HepG2 (cell line): ENCODE results near the gene ATP1A2. TPM values are rescaled to one million over a fixed set of nuclear protein-coding genes. Genes with fewer than 3 reads are reported as not detected.

Source experiments
- ATAC-seq: fragments of 200-7000 bp; cut with Tn5 transposase; 3 replicates; pipeline ENCODE4 v1.9.1; 2020; ENCODE audit warnings: mild to moderate bottlenecking, moderate library complexity
- BruUV-seq: library from RNA; stranded (reverse); fragments of 400-500 nt; replicated peaks from 2 replicates; lab custom pipeline; 2021; lab: Mats Ljungman, UMichigan
- CTCF ChIA-PET: fragments of 300-600 bp; formaldehyde crosslinking; extraction: SDS; loops from one replicate; lab custom pipeline; 2021; ENCODE audit warnings: low total read pairs, inconsistent platforms, low intra/inter-chr PET ratio; lab: Yijun Ruan, JAX
- POLR2A ChIA-PET: fragments of 350-600 bp; sonication (Branson Sonifier 250); formaldehyde crosslinking; loops from one replicate; lab custom pipeline; 2020; ENCODE audit warnings: antibody characterized with exemption, inconsistent platforms; lab: Yijun Ruan, JAX
- DNase-seq: peaks from one replicate; pipeline ENCODE4 v3.0.0-alpha.2; 2015; ENCODE audit warnings: low spot score
- FAIRE-seq: peaks from 3 replicates; lab custom pipeline; 2011; peaks lifted over from hg19 to GRCh38; lab: Jason Lieb, UNC
- H2AFZ ChIP-seq: one replicate; pipeline ENCODE4 v1.6.1; 2011; ENCODE audit warnings: low read length, inconsistent platforms
- H3K27ac ChIP-seq: fragments of 300-600 bp; 3 replicates; pipeline ENCODE4 v1.8.0; 2011; ENCODE audit warnings: mixed run types, mild to moderate bottlenecking, mixed read lengths, low read length, inconsistent platforms; ENCODE audit not compliant: insufficient read depth; ENCODE audit errors: extremely low read length
- H3K27me3 ChIP-seq, 2 experiments: fragments of 200-600 bp in 1 of 2; 2 replicates in 1 of 2; 3 replicates in 1 of 2; pipeline versions ENCODE4 v1.6.0 to v1.8.0; 2011; ENCODE audit warnings: low read length in 2 of 2, mild to moderate bottlenecking in 2 of 2, moderate library complexity in 2 of 2, inconsistent platforms in 1 of 2; ENCODE audit not compliant: insufficient read depth in 2 of 2, control insufficient read depth in 1 of 2
- H3K36me3 ChIP-seq, 2 experiments: fragments of 200-600 bp in 1 of 2; replicated peaks in 1 of 2; 2 replicates in 1 of 2; 3 replicates in 1 of 2; pipeline versions ENCODE4 v1.5.1 to v1.8.0; 2011; ENCODE audit warnings: low read length in 2 of 2, inconsistent platforms in 1 of 2; ENCODE audit not compliant: insufficient read depth in 2 of 2, control insufficient read depth in 1 of 2
- H3K4me1 ChIP-seq: 2 replicates; pipeline ENCODE4 v1.5.1; 2012; ENCODE audit warnings: low read length, inconsistent platforms; ENCODE audit not compliant: insufficient read depth
- H3K4me2 ChIP-seq: 2 replicates; pipeline ENCODE4 v1.6.0; 2011; ENCODE audit warnings: low read depth, low read length, inconsistent platforms
- H3K4me3 ChIP-seq, 3 experiments: fragments of 200-600 bp in 1 of 3; sonication (generic), shearing (Covaris generic) in 1 of 3; replicated peaks in 1 of 3; 2 replicates each; pipeline ENCODE4 v1.5.1; 2011 to 2016; ENCODE audit warnings: low read length in 3 of 3, inconsistent platforms in 2 of 3, low read depth in 2 of 3, mild to moderate bottlenecking in 2 of 3, control low read depth in 1 of 3, mixed read lengths in 1 of 3; ENCODE audit not compliant: insufficient read depth in 1 of 3
- H3K79me2 ChIP-seq: one replicate; pipeline ENCODE4 v1.6.1; 2011; ENCODE audit warnings: low read length, inconsistent platforms; ENCODE audit not compliant: insufficient read depth
- H3K9ac ChIP-seq: 2 replicates; pipeline ENCODE4 v1.6.0; 2011; ENCODE audit warnings: mild to moderate bottlenecking, low read depth, low read length, inconsistent platforms; ENCODE audit not compliant: insufficient read depth
- H3K9me3 ChIP-seq: 2 replicates; pipeline ENCODE4 v1.5.1; 2012; ENCODE audit warnings: mild to moderate bottlenecking, low read length
- H4K20me1 ChIP-seq: 2 replicates; pipeline ENCODE4 v1.6.0; 2011; ENCODE audit warnings: inconsistent platforms, mild to moderate bottlenecking, low read length, moderate library complexity; ENCODE audit not compliant: insufficient read depth
- GATAD2A ChIP-seq: IDR thresholded peaks from 2 replicates; pipeline ENCODE4 v1.6.1; 2016
- NFKB2 ChIP-seq: sonication (generic); formaldehyde crosslinking; IDR thresholded peaks from 2 replicates; pipeline ENCODE4 v1.4.0; 2020; ENCODE audit warnings: missing genetic modification reagents, borderline replicate concordance
- TOE1 ChIP-seq: sonication (generic); formaldehyde crosslinking; IDR thresholded peaks from 2 replicates; pipeline ENCODE4 v1.4.0; 2020; ENCODE audit warnings: mild to moderate bottlenecking, missing genetic modification reagents
- in situ Hi-C: cut with HindIII; loops from 2 replicates; pipeline ENCODE4 v1.10.0; 2017; ENCODE audit warnings: low pct_unique_long_range_greater_than_20kb; ENCODE audit not compliant: extremely low pct_ligation_motif_present
- intact Hi-C: fragments of 100-400 bp; cut with micrococcal nuclease; formaldehyde crosslinking; loops from one replicate; pipeline ENCODE4 v1.10.0; 2022; ENCODE audit not compliant: unreplicated experiment
- polyA plus RNA-seq, 8 experiments: library from polyadenylated mRNA; depleted of rRNA in 3 of 8; stranded (reverse) in 7 of 8; unstranded in 1 of 8; fragments of >200 nt; fragmentation: Illumina TruSeq in 4 of 8; extraction: Trizol in 4 of 8; gene quantifications; 2 replicates each; pipeline versions ENCODE4 v1.2.1 to v1.2.3, GENCODE V29; 2011 to 2016; ENCODE audit warnings: low read depth in 4 of 8, missing spikeins in 1 of 8, mixed read lengths in 1 of 8; ENCODE audit not compliant: insufficient read depth in 1 of 8
- total RNA-seq, 5 experiments: library from RNA; depleted of rRNA; stranded (reverse); fragments of >200 nt; fragmentation: Illumina TruSeq; extraction: Trizol; gene quantifications; 2 replicates each; pipeline ENCODE4 v1.2.3, GENCODE V29; 2016; ENCODE audit warnings: low read depth in 1 of 5
- TF ChIP-seq, protein P1 (sequence below), 2 experiments: sonication (generic) in 1 of 2; formaldehyde crosslinking in 1 of 2; IDR thresholded peaks; 2 replicates each; pipeline versions ENCODE4 v1.4.0 to v1.6.1; 2018 to 2020; ENCODE audit warnings: missing genetic modification reagents in 2 of 2, borderline replicate concordance in 1 of 2, low read depth in 1 of 2, mild to moderate bottlenecking in 1 of 2, missing biosample characterization in 1 of 2
- TF ChIP-seq, protein P2 (sequence below): sonication (generic); formaldehyde crosslinking; IDR thresholded peaks from 2 replicates; pipeline ENCODE4 v1.4.0; 2020; ENCODE audit warnings: missing genetic modification reagents, mild to moderate bottlenecking, borderline replicate concordance
- TF ChIP-seq, protein P3 (sequence below): IDR thresholded peaks from 2 replicates; pipeline ENCODE4 v1.6.1; 2012; ENCODE audit warnings: inconsistent platforms

The ATP1A2 gene
- total and polyA plus RNA-seq, 2 of the 13 experiments (the other 11 are each of a cell fraction or from before 2014, with no cell fraction given): 0.16 TPM; not detected in 1

DNA sequence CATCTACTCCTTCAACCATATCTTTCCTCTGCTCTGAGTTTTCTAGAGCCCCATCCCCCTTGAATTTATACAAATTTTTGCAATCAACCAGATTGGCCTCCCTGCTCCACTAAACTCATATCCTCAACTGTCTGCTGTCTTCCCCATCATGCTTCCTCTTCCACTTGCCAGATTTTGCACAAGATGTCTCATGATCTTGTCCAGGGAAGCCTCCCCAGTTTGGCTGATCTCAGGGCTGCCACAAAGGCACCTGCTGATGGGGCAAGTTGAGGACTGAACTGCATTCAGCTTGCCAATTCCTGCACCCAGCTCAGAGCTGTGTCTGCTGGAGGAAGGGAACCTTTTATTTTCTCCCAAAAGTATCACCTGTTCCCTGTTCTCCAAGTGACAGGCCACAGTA is 38.1 kb upstream of the ATP1A2 start:
- Histone ChIP-seq H3K9ac (no peak overlapping the region), H3K36me3 (no peaks in the 10 kb centered on the region), H3K79me2 (no peaks in the 10 kb centered on the region), H2AFZ (no peak overlapping the region), H4K20me1 (no peaks in the 10 kb centered on the region), H3K9me3 (no peaks in the 10 kb centered on the region), H3K27ac (no peak overlapping the region), H3K4me2 (no peak overlapping the region), H3K4me1 (peaks cover 71% of the 10 kb centered on the region), H3K4me3 (no peak overlapping the region), H3K27me3 (no peaks in the 10 kb centered on the region)
- no TSS peak for BruUV-seq
- TF ChIP-seq, protein P1, sequence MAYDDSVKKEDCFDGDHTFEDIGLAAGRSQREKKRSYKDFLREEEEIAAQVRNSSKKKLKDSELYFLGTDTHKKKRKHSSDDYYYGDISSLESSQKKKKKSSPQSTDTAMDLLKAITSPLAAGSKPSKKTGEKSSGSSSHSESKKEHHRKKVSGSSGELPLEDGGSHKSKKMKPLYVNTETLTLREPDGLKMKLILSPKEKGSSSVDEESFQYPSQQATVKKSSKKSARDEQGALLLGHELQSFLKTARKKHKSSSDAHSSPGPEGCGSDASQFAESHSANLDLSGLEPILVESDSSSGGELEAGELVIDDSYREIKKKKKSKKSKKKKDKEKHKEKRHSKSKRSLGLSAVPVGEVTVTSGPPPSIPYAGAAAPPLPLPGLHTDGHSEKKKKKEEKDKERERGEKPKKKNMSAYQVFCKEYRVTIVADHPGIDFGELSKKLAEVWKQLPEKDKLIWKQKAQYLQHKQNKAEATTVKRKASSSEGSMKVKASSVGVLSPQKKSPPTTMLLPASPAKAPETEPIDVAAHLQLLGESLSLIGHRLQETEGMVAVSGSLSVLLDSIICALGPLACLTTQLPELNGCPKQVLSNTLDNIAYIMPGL (CRISPR knock-in tag; IDR thresholded peaks at IDR 0.05; ENCODE audit: borderline replicate concordance in 1 of 2, low read depth in 1 of 2): no peak
- TF ChIP-seq, protein P2, sequence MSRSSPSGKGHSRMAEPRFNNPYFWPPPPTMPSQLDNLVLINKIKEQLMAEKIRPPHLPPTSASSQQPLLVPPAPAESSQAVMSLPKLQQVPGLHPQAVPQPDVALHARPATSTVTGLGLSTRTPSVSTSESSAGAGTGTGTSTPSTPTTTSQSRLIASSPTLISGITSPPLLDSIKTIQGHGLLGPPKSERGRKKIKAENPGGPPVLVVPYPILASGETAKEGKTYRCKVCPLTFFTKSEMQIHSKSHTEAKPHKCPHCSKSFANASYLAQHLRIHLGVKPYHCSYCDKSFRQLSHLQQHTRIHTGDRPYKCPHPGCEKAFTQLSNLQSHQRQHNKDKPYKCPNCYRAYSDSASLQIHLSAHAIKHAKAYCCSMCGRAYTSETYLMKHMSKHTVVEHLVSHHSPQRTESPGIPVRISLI: no peak
- TF ChIP-seq, protein P3, sequence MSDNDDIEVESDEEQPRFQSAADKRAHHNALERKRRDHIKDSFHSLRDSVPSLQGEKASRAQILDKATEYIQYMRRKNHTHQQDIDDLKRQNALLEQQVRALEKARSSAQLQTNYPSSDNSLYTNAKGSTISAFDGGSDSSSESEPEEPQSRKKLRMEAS: no peak
- TF ChIP-seq TOE1 (CRISPR knock-in tag) (no peak), GATAD2A (CRISPR knock-in tag) (no peak), NFKB2 (CRISPR knock-in tag) (no peak)
- in situ Hi-C loops (no loop called here), intact Hi-C loops (loop anchor here (5.0 kb wide), 1 partner anchor 140 kb away; no protein-coding TSS in a partner anchor)
- CTCF ChIA-PET: interaction anchor here (1.6 to 3.3 kb wide), 3 partner anchors 30 to 141 kb away, joined by 6 to 29 read pairs (median 11); no protein-coding TSS in a partner anchor
- DNase-seq (no peak), FAIRE-seq (no peak), ATAC-seq (no peak)
- POLR2A ChIA-PET: interaction anchor here (1.1 to 1.8 kb wide), 2 partner anchors 10 to 31 kb away, joined by 4 to 8 read pairs; no protein-coding TSS in a partner anchor
